Thyroid gland (tissue), 4 donors: Measurements from ENCODE around the gene HAND1.

Experiments
- CTCF ChIP-seq, 6 experiments: fragments of 200-600 bp in 3 of 6; fragments of 450-650 bp in 3 of 6; sonication (generic) in 3 of 6; IDR thresholded peaks; one replicate each; pipeline ENCODE4 v1.5.1; 2016 to 2019; ENCODE audit warnings: antibody characterized with exemption in 6 of 6, mild to moderate bottlenecking in 2 of 6, inconsistent platforms in 1 of 6, moderate library complexity in 1 of 6
- POLR2A ChIP-seq, 2 donors: fragments of 450-650 bp; IDR thresholded peaks; one replicate each; pipeline ENCODE4 v1.6.1; 2017; ENCODE audit warnings: antibody characterized with exemption in 2 of 2, mild to moderate bottlenecking in 2 of 2, moderate library complexity in 1 of 2

- TF ChIP-seq POLR2A (IDR thresholded peaks at IDR 0.05) = no peak
- TF ChIP-seq CTCF (IDR thresholded peaks at IDR 0.05) = no peak
Measured at GRCh38 chr5:154508114-154508513, 30.1 kb upstream of the HAND1 start.
